Gastrocnemius medialis (tissue), 4 donors: ENCODE results near the gene PRDM16. TPM values are rescaled to one million over a fixed set of nuclear protein-coding genes. Genes with fewer than 3 reads are reported as not detected.

Experiments
- ATAC-seq, 2 donors: fragments of 150-250 bp; one replicate each; pipeline ENCODE4 v1.9.1; 2016
- DNase-seq, 2 donors: peaks; one replicate each; pipeline ENCODE4 v3.0.0-alpha.2; 2019
- H3K27ac ChIP-seq, 4 donors: fragments of 200-600 bp; sonication (generic); 1 replicate in 1 of 4; 2 replicates in 3 of 4; pipeline ENCODE4 v1.5.1; 2016 to 2018; ENCODE audit warnings: mild to moderate bottlenecking in 2 of 4, moderate library complexity in 1 of 4
- H3K27me3 ChIP-seq, 3 donors: fragments of 200-600 bp; sonication (generic) in 2 of 3; 1 replicate in 1 of 3; 2 replicates in 2 of 3; pipeline versions ENCODE4 v1.5.1 to v1.6.0; 2016 to 2019; ENCODE audit warnings: mild to moderate bottlenecking in 1 of 3, moderate library complexity in 1 of 3
- H3K36me3 ChIP-seq, 2 donors: fragments of 200-600 bp; sonication (generic) in 1 of 2; one replicate each; pipeline ENCODE4 v1.5.1; 2017 to 2018
- H3K4me1 ChIP-seq, 2 donors: fragments of 200-600 bp; sonication (generic) in 1 of 2; one replicate each; pipeline ENCODE4 v1.5.1; 2016 to 2017; ENCODE audit warnings: mild to moderate bottlenecking in 2 of 2
- H3K4me3 ChIP-seq, 4 donors: fragments of 200-600 bp; sonication (generic) in 3 of 4; 1 replicate in 1 of 4; 2 replicates in 3 of 4; pipeline ENCODE4 v1.5.1; 2016 to 2019; ENCODE audit warnings: mild to moderate bottlenecking in 2 of 4
- H3K9me3 ChIP-seq, 3 donors: fragments of 200-600 bp; sonication (generic) in 2 of 3; 1 replicate in 1 of 3; 2 replicates in 2 of 3; pipeline ENCODE4 v1.5.1; 2016 to 2019
- POLR2A ChIP-seq, 2 donors: fragments of 450-650 bp; IDR thresholded peaks; one replicate each; pipeline ENCODE4 v1.6.1; 2017; ENCODE audit warnings: antibody characterized with exemption in 2 of 2, mild to moderate bottlenecking in 2 of 2, moderate library complexity in 2 of 2
- in situ Hi-C, 4 donors: fragments of 200-750 bp; cut with MboI; loops; one replicate each; pipeline versions ENCODE4 v1.15.0 to v1.8.0; 2017; ENCODE audit warnings: low sequenced_read_pairs in 4 of 4
- intact Hi-C: fragments of 100-400 bp; cut with DNase I; formaldehyde crosslinking; loops from one replicate; pipeline ENCODE4 v1.15.1; 2023; ENCODE audit warnings: low total_unique reads
- total RNA-seq, 4 donors: library from RNA; depleted of rRNA; stranded (reverse); fragments of >200 nt; gene quantifications; one replicate each; pipeline versions ENCODE4 v1.1.0 to v1.2.3, GENCODE V29; 2016
- TF ChIP-seq, protein P1 (sequence below), 5 experiments: fragments of 450-650 bp in 3 of 5; fragments of 200-600 bp in 2 of 5; sonication (generic) in 2 of 5; IDR thresholded peaks in 4 of 5; conservative IDR thresholded peaks in 1 of 5; 1 replicate in 4 of 5; 2 replicates in 1 of 5; pipeline ENCODE4 v1.5.1; 2016 to 2019; ENCODE audit warnings: antibody characterized with exemption in 5 of 5, mild to moderate bottlenecking in 3 of 5, moderate library complexity in 3 of 5

PRDM16 gene
- total RNA-seq, 4 donors from 2014 or later: 0.03 to 0.19 (median 0.17) TPM

DNA sequence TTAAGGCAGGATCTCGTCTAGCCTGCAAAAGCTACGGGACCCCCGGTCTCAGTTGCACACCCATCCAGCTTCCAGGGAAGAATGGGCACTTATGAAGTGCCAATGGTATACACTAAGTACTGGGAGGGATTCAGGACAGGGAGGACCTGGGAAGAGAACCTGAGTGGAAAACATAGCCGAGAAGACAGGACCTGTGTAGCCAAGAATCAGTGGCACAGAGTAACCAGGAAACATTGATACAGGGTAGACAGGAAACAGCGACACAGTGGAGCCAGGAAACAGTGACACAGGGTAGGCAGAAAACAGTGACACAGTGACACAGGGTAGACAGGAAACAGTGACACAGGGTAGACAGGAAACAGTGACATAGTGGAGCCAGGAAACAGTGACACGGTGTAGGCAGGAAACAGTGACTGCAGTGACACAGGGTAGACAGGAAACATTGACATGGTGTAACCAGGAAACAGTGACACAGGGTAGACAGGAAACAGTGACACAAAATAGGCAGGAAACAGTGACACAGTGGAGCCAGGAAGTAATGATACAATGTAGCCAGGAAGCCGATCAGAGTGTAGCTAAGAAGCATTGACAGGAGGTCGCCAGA, 247.4 kb downstream of the PRDM16 start:
- ATAC-seq (no peak), DNase-seq (no peak)
- in situ Hi-C loops (loop anchor here in 1 of 4 donors (25.0 kb wide), 1 partner anchor 304 kb away; the partner anchor contains the start of gene ACTRT2), intact Hi-C loops (no loop called here)
- Histone ChIP-seq H3K9me3 (no peaks in the 10 kb centered on the region), H3K36me3 (no peaks in the 10 kb centered on the region), H3K4me1 (peaks cover 11% of the 10 kb centered on the region in 2 donors), H3K4me3 (no peak overlapping the region), H3K27ac (no peak overlapping the region), H3K27me3 (peaks cover 44 to 59% (median 45%) of the 10 kb centered on the region in 3 donors)
- TF ChIP-seq, protein P1, sequence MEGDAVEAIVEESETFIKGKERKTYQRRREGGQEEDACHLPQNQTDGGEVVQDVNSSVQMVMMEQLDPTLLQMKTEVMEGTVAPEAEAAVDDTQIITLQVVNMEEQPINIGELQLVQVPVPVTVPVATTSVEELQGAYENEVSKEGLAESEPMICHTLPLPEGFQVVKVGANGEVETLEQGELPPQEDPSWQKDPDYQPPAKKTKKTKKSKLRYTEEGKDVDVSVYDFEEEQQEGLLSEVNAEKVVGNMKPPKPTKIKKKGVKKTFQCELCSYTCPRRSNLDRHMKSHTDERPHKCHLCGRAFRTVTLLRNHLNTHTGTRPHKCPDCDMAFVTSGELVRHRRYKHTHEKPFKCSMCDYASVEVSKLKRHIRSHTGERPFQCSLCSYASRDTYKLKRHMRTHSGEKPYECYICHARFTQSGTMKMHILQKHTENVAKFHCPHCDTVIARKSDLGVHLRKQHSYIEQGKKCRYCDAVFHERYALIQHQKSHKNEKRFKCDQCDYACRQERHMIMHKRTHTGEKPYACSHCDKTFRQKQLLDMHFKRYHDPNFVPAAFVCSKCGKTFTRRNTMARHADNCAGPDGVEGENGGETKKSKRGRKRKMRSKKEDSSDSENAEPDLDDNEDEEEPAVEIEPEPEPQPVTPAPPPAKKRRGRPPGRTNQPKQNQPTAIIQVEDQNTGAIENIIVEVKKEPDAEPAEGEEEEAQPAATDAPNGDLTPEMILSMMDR (IDR thresholded peaks at IDR 0.05 in 4 of 5, conservative IDR thresholded peaks at IDR 0.05 in 1 of 5): no peak
- no peak for TF ChIP-seq POLR2A (IDR thresholded peaks at IDR 0.05)

DNA sequence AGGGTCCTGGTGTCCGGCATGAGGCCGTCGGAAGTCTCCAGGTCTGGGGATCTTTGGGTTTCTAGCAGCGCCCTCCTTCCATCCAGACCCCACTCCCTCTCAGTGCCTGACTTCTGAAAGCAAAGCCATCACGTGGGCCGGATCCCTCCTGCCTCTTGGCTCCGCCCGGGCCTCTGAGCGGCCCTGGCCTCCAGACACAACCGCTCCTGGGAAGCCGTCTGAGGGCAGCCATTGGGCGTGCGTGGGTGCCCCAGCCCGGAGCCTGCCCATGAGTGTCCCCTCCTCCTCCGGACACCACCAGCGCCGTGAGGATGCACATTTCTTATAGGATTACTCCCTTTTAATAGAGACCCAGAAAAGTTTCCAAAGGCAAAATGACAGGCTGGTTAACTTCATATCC, 248.5 kb downstream of the PRDM16 start:
- in situ Hi-C loops: loop anchor here in 1 of 4 donors (25.0 kb wide), 1 partner anchor 305 kb away; the partner anchor contains the start of gene ACTRT2
- TF ChIP-seq, protein P1 (IDR thresholded peaks at IDR 0.05 in 4 of 5, conservative IDR thresholded peaks at IDR 0.05 in 1 of 5): no peak
- no peak for TF ChIP-seq POLR2A (IDR thresholded peaks at IDR 0.05)
- H3K4me3 ChIP-seq: no peak overlapping the region
- no peak overlapping the region for H3K27ac ChIP-seq
- H3K27me3 ChIP-seq: peaks cover 35 to 56% (median 43%) of the 10 kb centered on the region in 3 donors
- no peaks in the 10 kb centered on the region for H3K9me3 ChIP-seq
- intact Hi-C loops: no loop called here
- ATAC-seq (no peak), DNase-seq (no peak)
- peaks cover 11% of the 10 kb centered on the region in 2 donors for H3K4me1 ChIP-seq
- H3K36me3 ChIP-seq: no peaks in the 10 kb centered on the region

DNA sequence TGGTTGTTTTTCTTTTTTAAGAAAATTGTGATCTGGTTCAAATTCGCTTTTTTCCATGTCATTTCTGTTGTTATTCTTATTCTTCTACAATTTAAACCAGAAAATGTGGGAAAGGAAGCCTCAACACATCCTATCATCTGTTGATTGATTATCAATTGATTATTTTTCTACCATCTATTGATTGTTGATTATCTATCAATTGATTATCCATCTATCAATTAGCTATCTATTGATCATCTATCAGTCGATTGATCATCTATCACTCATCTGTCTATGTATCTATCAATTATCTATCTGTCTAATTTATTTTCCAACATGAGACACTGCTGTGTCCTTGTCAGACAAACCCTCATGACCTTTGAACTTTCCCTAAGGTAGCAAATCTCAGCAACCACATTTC, 249.3 kb downstream of the PRDM16 start:
- intact Hi-C loops: no loop called here
- ATAC-seq: no peak
- H3K36me3 ChIP-seq: no peaks in the 10 kb centered on the region
- DNase-seq: no peak
- no peak overlapping the region for H3K4me3 ChIP-seq
- no peaks in the 10 kb centered on the region for H3K9me3 ChIP-seq
- no peak overlapping the region for H3K27ac ChIP-seq
- TF ChIP-seq, protein P1 (IDR thresholded peaks at IDR 0.05 in 4 of 5, conservative IDR thresholded peaks at IDR 0.05 in 1 of 5): no peak
- no peak for TF ChIP-seq POLR2A (IDR thresholded peaks at IDR 0.05)
- peaks cover 5 to 10% of the 10 kb centered on the region in 2 donors for H3K4me1 ChIP-seq
- in situ Hi-C loops: loop anchor here in 1 of 4 donors (25.0 kb wide), 1 partner anchor 306 kb away; the partner anchor contains the start of gene ACTRT2
- H3K27me3 ChIP-seq: peaks cover 31 to 50% (median 35%) of the 10 kb centered on the region in 3 donors

DNA sequence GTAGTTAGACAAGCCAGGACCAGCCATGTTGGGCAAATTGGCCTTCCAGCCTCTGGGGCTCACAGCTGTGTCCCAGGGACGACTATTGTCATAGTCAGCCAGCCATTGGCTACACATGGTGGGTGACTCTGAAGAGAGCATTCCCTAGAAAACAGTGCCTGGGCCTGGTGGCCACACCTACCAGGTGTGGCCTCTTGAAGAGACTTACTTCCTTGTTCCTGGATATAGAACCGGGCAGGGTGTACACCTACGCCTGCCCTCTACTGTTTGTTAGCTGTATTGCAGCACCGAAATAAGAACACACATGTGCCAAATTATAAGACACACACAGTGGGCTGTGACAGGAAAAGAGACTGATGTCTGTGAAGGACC, 250.9 kb downstream of the PRDM16 start:
- Histone ChIP-seq H3K4me3 (no peak overlapping the region), H3K9me3 (no peaks in the 10 kb centered on the region), H3K27me3 (peaks cover 23 to 41% (median 31%) of the 10 kb centered on the region in 3 donors), H3K36me3 (no peaks in the 10 kb centered on the region), H3K27ac (no peak overlapping the region), H3K4me1 (no peaks in the 10 kb centered on the region)
- intact Hi-C loops (no loop called here), in situ Hi-C loops (loop anchor here in 1 of 4 donors (25.0 kb wide), 1 partner anchor 308 kb away; the partner anchor contains the start of gene ACTRT2)
- ATAC-seq (peak in 1 of 2 donors; percentile 49), DNase-seq (no peak)
- TF ChIP-seq, protein P1 (IDR thresholded peaks at IDR 0.05 in 4 of 5, conservative IDR thresholded peaks at IDR 0.05 in 1 of 5): peak in 3 of 5 experiments; percentile 31 to 48 (median 40)
- TF ChIP-seq POLR2A (IDR thresholded peaks at IDR 0.05): no peak
